Hematopoietic multipotent progenitor cell treated with erythropoietin and hydrocortisone succinate and interleukin-3 and kit ligand, for 4 days (in vitro differentiated cells): Measurements from ENCODE around the gene GPR143.
"Not testable (repeated sequence)": the region's sequence is repeated elsewhere in the genome, so short reads cannot be mapped to it uniquely, and the experiment has no call there.

Experiments used
- DNase-seq: peaks from one replicate; pipeline ENCODE4 v3.0.0-alpha.2; 2015

The GPR143 gene

DNA sequence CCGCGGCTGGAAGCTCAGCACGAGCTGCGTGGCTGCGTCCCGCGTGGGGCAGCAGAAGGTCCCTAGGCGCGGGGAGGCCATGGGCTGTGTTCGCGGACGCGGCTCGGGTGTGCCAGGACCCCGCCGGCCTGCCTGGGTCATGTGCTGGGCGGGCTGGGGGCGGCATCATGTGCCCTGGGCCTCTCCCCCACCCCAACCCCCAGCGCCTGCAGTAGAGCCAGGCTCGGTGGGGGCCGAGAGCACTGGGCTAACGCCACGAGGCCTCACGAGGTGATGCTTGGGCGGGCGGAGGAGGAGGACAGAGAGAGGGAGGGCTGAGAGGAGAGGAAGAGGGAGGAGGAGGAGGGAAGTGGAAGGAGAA is at the start of gene GPR143:
Gene GPR143 (minus strand): TSS at position 111 of the 361 bp plus-strand sequence. CDS start 30 bp downstream, at position 81.
- DNase-seq: no peak

DNA sequence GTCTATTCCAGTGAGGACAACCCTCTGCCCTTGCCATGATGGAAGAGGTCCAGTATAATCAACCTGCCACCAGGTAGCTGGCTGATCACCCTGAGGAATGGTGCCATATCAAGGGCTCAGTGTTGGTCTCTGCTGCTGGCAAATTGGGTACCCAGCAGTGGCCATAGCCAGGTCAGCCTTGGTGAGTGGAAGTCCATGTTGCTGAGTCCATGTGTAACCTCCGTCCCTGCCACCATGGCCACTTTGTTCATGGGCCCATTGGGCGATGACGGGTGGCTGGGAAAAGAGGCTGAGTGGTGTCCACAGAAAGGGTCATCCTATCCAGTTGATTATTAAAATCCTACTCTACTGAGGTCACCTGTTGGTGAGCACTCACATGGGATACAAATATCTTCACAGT is 45.4 kb upstream of the GPR143 start:
- not testable (repeated sequence) for DNase-seq

DNA sequence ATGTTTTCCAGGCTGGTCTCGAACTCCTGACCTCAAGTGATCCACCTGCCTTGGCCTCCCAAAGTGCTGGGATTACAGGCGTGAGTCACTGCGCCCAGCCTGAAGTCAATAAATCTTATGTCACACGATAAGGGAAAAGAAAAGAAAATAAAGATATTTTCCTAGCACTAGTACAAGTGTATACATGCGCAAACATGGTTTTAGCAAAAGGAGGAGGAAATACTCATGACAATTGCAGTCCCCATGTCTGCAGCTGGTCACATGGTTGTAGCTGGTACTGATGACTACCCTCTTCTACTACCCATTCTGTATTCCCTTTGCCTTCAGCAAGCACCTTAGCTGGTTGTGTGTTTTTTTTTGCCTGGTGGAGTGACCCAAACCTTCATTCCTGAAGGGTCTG is 44.2 kb upstream of the GPR143 start:
- DNase-seq: not testable (repeated sequence)

DNA sequence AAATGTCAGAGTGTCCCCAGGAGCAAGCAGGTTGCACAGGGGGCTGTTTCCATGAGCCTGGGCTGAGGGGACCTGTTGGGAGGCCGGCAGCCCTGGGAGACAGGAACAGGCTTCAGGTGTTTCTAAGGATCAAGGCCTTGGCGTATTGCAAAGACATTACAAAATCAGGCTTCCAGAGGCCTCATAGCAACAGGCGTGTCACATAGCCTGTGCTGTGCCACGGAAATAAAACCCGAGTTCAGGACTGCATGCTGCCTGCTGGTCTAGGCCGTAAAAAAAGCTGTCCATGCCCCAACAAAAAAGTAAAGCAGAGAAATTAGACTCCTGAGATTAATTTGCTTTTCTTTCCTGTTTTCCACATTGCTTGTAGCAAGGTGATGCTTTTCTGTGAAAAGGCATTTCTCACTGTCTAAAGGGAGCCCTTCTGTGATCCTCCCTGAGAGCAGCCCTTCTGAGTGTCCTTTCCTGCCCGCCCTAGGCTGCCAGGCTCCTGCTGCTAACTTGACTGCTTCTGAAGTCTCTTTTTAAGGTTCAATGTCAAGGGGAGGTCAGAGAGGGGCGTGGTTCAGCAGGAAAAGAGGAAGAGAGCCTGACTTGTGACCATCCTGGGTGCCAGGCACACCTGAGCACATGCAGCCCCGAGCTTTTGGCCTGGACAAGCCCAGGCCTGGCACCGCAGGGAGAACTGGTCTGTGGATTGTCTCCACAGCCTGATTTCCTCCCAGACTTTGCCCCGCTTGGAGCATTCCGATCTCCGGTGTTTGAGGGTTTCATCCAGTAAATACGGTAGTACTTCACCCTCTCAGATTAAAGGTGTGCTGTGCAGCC is 41.9 kb upstream of the GPR143 start:
- no peak for DNase-seq

DNA sequence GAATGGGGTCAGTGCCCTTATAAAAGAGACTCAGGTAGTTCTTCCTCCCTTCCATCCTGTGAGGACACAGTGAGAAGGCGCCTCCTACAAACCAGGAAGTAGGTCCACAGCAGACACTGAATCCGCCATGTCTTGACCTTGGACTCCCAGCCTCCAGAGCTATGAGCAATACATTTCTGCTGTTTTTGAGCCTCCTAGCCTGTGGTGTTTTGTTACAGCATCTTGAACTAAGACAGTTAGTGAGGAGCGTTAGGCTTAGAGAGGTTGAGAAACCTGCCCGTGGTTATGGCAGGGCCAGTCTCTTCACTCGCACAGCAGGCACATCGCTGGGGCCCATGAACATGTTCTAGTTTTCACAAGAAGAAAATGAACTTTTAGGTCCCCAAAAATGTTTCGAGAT is 40.3 kb upstream of the GPR143 start:
- no peak for DNase-seq

DNA sequence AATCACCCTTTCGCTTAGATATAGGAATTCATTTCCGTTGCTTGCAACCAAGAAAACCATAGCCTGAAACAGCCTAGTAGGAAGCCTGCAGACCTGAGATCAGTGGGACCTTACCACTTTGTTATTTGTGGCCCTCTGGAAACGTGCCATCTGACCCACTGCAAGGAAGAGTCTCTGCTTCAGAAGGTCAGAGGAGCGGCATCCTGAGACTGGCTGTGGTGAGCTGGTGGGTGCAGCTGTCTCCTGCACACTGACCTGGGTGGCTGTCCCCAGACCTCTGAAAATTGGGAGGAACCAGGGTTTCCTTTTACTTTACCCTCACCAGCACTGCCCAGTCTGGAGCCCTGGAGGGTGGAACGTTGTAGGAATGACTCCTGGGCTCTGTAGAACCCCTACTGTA is 38.8 kb upstream of the GPR143 start:
- no peak for DNase-seq

DNA sequence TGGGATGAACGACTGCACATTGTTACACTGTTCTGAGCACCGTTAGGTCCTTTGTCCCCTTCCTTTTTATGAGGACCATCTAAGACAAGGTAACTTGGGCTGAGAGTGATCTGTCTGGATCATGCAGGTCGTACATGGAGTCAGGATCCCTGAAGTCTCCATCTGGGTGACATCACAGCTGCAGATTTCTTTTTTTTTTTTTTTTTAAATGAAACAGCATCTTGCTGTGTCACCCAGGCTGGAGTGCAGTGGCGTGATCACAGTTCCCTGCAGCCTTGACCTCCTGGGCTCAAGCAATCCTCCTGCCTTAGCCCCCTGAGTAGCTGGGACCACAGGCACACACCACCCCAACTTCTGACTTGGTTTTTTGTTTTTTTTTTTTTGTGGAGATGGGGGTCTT is 37.1 kb upstream of the GPR143 start:
- DNase-seq: no peak

DNA sequence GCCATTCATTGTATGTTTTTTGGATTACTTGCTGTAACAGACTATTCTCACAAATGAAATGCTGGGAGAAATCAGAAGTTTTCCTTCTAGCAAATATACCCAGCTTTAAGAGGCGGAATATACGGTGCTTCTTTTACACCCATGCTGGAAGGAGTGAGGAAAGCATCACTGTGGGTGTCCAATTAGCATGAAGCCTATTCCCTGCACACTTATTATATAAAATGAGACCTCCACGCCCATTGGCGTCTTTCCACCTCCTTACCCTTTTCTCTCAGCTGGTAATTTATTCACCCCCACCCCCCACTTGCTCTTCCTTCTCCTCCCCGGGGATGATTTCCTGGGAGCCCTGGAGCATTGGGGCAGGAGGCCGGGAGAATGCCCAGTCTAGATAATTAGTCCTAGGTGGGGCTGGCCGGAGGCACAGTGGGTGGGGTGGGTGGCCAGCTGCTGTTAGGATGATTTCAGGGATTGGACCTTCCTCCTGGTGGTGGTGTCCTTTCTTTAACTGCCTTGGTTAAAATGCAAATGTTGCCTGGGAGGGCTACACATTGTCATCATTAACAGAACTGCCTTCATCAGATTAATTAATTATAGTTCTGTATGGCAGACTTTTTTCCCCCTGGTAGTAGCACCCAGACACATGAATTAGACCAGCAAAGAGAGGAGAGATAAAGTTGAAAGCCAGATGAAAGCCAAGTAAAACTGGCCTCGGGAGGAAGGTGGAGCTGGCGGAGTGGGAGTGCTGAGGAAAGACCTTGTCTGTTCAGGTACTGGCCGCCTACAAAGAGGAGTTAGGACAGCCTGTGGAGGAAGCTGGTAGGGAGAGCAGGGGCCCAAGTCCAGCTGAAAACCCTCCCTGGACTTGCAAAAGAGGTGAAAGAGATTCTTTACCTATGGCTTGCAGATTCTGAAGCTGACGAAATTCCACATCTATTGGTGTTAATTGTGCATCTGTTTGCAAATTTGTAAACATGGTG is 32.0 kb upstream of the GPR143 start:
- no peak for DNase-seq

DNA sequence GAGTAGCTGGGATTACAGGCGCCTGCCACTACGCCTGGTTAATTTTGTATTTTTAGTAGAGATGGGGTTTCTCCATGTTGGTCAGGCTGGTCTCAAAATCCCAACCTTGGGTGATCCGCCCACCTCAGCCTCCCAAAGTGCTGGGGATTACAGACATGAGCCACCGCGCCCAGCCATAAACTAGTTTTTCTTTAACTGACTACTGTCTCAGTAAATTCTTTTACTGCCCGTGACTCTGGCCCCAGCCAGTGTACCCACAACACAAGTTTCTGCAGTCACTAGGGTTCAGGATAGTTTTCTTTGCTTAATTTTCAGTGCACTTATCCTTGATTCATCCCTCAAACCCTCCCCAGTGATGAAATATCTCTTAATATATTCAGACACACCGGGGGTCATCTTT is 28.8 kb upstream of the GPR143 start:
- no peak for DNase-seq

DNA sequence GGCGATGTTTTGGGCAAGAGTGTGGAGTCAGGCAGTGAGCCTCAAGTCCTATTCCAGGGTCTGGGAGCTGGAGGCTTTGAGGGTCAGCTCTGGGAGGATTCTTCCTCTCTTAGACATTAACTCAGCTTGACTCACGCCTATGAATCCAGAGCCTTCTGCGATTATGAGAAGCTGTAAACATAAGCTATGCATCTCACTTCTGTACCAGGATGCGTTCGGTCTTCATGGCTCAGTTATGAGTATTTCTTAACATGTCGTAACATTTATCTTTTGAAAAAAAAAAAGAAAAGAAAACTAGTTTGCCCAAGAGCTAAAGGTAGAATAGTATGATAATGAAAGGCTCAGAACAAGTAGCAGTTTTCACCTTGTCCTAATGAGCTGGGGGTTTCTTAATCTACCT is 25.2 kb upstream of the GPR143 start:
- no peak for DNase-seq

DNA sequence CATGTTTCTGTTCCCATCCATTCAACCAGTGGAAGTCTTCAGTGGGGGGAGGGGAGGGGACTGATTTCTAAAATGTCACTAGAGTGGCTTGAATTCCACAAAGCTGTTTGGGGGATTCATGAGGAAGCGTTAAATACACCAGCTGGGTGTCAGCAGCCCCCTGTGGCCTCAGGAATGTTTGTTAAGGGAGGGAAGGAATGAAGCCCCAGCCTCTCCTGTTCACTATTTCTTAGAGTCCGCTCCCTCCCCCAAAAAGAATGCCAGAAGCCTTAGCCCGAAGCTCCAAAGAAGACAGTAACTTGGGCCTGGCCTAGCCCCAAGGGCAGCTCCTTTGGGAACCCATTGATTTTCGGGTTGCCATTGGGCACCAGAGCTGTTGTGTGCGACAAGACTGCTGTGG is 23.9 kb upstream of the GPR143 start:
- DNase-seq: no peak

DNA sequence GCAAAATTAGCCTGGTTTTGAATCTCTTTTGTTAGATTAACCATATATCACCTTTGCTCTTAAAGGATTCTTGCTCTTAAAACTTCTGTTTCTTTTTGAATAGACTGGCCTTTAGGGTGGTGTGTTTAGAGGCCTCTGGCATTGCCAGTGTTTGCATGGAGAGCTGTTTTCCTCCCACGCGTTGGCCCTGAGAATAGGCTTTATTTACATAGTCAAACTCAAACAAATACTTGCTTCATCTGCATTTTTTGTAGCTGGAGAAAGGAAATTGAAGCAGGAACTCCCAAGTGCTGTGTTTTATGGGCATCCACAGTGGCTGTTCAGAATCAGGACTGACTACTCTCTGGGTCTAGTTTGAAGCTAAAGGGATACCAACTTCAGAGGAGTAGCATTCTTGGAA is 23.3 kb upstream of the GPR143 start:
- DNase-seq: no peak

DNA sequence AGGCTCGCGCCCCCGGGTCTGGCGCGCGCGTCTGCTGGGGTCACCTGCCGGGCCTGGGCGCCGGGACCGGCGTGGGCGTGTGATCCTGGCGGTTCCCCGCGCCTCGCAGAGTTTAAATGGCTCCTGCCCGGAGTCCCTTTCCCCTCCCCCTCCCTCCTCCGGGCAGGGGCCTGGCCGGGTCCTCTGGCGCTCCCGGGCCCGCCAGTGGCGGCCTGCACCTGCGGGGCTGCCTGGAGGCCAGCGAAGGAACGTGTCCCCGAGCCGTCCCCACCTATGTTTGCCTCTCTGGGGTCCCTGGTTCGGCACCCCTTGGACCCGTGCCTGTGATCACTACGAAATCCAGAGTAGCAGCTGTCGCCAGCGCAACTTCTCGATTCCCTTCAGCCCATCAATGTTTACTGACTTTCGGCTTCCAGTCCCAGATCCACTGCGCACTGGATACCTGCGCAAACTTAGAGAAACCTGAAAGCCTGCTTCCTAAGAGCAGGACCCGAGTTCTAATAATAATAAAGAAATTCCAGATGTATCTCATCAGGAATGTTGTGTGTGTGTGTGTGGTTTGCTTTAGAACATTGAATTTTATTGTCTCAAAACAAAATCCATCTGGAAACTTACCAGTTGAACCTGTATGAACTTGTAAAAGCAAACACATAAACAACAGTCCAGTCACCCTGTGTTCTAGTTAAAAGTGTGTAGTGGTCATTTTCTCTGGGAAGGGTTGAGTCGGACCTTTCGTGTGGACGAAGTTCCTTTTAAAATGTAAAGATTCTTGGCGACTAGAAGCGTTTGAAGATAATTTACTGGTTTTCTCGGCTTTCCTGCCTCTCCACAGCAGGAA is 21.4 kb upstream of the GPR143 start:
- no peak for DNase-seq

DNA sequence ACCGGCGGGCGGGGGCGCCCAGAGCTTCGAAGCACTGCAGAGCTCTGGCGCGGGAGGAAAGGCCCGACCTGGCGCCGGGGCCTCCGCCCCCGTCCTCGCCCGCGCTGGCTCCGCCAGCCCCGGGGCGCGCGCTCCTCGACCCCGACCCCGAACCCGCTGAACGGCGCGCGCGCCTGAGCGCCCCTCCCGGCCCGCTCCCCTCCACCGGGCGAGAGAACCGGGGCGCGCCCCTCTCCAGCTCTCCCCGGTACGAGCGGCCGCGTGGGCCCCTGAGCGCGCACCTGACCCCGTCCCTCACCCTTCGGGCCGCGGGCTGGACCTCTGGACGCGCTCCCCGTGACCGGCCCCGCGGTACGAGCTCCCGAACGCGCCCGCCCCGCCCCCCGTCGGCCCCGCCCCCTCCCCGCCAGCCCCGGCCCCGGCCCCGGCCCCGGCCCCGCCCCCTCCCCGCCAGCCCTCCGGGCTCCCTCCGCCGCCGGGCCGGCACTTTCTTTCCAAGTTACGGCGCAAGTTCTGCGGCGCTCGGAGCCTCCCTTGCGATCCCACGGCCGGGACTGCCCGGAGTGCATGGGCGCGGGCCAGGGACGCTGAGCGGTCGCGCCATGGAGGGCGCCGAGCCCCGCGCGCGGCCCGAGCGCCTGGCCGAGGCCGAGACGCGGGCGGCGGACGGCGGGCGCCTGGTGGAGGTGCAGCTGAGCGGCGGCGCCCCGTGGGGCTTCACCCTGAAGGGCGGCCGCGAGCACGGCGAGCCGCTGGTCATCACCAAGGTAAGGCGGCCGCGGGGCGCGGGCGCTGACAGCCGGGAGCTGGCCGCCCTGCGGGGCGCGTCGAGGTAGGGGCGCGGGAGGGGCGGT is 20.5 kb upstream of the GPR143 start, which contains the start of gene SHROOM2:
Gene SHROOM2 (plus strand): TSS at position 486 of the 854 bp plus-strand sequence. CDS start 117 bp downstream, at position 603.
- DNase-seq: no peak

DNA sequence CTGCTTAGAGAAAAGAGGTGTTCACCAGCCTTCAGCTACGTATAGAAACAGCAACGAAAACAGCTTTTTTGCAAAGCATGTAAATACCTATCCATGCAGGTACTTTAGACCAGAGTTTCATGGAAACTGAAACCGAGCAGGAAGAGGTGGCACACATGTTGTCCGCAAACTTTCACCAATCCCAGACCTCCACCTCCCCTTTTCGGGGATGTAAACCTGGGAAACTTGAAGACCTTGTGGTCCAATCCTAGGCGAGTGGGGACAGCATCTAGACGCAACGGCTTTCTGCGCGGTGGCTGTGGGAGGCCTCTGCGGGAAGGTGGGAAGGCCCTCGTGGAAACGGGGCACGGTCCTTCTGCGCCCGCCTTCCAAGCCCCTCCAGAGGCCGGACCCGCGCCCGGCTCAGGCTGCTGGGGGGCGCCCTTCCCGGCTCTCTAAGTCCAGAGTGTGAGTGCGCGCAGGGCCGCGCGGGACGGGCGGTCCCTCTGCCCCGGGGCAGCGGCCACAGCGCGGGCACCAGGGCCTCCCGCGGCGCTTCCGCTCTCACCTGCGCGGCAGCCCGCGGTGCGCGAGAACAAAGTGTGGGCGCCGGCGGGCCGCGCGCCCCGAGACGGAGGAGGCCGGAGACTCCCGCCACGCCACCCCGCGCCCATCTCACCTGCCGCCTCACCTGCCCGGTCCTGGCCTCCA is 19.8 kb upstream of the GPR143 start:
- DNase-seq: no peak

DNA sequence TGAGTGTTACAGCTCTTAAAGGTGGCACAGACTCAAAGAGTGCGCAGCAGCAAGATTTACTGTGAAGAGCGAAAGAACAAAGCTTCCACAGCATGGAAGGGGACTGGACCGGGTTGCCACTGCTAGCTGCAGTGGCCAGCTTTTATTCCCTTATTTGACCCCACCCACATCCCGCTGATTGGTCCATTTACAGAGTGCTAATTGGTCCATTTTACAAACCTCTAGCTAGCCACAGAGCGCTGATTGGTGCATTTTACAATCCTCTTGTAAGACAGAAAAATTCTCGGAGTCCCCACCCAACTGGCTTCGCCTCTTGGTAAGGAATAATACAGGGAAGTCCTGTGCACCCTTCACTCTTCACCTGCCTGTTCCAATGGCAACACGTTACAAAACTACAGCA is 18.7 kb upstream of the GPR143 start:
- no peak for DNase-seq

DNA sequence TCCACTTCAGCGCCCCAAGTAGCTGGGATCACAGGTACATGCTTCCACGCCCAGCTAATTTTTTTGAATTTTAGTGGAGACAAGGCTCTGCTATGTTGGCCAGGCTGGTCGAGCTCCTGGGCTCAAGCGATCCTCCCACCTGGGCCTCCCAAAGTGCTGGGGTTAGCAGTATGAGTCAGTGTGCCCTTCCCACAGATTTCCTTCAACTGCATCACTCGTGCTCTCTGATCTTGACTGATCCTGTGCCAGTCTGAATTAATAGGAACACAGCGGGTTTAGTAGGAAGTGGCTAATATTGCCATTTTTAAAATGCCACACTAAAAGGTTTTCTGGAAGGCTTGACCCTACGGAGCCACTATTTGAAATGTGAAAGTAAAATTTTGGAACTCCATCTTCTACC is 16.3 kb upstream of the GPR143 start:
- DNase-seq: no peak

DNA sequence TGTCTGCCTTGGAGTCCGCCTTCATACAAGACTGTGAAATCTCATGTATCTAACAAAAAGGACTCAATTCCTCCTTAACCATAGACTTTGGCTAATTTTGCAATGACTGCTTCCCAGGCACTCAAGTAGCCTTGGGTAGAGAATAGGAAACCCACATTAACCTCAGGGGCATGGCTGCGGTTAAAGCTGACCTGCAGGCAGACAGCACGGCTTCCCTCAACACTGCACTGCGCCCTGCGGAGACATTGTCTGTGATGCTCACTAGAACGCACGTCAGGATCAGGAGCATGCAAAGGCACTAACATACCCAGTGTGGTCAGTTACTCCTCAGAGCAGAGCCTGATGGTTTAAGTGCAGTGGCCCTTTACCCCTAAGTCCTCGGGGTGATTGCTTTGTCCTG is 10.3 kb upstream of the GPR143 start:
- peak; percentile 62 for DNase-seq

DNA sequence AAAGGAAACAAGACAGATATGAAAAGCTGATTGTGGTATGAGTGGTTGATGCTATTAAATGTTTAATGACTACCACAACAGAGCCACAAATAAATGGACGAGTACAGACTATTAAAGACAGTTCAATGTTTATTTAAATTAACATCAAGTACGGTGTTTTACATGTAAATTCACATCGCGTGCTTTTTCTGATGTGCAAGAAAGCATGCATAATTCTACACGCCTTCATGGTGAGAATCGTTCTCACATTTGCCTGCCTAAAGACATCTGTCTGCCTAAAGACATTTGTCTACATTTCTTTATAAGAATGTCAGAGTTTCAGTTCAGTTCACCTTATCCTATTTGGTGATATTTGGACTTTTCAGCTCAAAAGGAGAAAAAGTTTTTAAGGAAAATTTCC is 7.3 kb upstream of the GPR143 start:
- DNase-seq: no peak

DNA sequence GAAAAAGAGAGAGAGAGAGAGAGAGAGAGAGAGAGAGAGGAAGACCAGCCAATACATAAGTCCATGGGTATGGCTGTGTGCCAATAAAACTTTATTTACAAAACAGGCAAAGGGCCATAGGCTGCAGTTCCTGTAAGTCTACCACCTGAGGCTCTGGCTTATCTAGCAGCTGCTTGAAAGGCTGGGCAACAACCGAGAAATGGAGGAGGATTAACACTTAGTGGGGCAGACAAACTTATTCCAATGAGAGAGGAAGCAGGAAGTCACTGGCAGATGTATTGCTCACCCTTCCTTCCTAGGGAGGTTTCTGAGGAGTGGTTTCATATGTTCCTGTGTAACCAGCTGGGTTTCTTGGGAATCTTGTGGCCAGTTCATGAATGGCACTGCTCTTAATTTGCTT is 4.7 kb upstream of the GPR143 start:
- no peak for DNase-seq

DNA sequence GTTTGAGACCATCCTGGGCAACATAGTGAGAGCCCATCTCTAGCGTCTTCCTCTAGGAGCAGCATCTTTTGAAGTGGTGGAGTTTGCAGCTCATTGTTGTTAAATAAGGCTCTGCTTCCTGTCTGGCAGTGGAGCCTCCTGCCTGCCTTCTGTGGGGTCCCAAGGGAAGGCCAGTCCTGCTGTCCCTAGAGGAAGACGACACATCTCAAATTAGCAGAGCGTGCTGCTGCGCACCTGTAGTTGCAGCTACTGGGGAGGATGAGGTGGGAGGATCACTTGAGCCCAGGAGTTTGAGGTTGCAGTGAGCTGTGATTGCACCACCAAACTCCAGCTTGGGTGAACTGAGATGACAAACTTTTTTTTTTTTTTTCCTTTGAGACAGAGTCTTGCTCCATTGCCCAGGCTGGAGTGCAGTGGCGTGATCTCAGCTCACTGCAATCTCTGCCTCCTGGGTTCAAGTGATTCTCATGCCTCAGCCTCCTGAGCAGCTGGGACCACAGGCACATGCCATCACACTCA is 2.7 kb upstream of the GPR143 start:
- not testable (repeated sequence) for DNase-seq
